HG03575 (cell line): ENCODE results near the gene SRGAP2B.
"Not testable (repeated sequence)": the region's sequence is repeated elsewhere in the genome, so short reads cannot be mapped to it uniquely, and the experiment has no call there.

Experiments
- ATAC-seq: cut with Tn5 transposase; IDR thresholded peaks from one replicate; pipeline ENCODE4 v1.9.1; 2021; ENCODE audit not compliant: unreplicated experiment, insufficient number of reproducible peaks, low FRiP score; ENCODE audit errors: extremely low read depth

SRGAP2B gene

GRCh38 chr1:145095284-145096057 lies at the start of gene SRGAP2B, which contains the start of gene FAM72D:
SRGAP2B (minus strand) TSS chr1:145095328; CDS start chr1:145092901, 2,427 bp downstream.
FAM72D (plus strand) TSS chr1:145095974; CDS start chr1:145096848, 874 bp downstream.
- peak; percentile 90 for ATAC-seq

- not testable (repeated sequence) for ATAC-seq
Observed at GRCh38 chr1:145144264-145144913, 49.3 kb upstream of the SRGAP2B start.

- not testable (repeated sequence) for ATAC-seq
Observed at GRCh38 chr1:145140549-145140948, 45.4 kb upstream of the SRGAP2B start.

- not testable (repeated sequence) for ATAC-seq
Observed at GRCh38 chr1:145134476-145134875, 39.3 kb upstream of the SRGAP2B start.

GRCh38 chr1:145128697-145129469 lies 33.8 kb upstream of the SRGAP2B start:
- ATAC-seq: not testable (repeated sequence)

- not testable (repeated sequence) for ATAC-seq
Observed at GRCh38 chr1:145127144-145127543, 32.0 kb upstream of the SRGAP2B start.

GRCh38 chr1:145125112-145125511 lies 30.0 kb upstream of the SRGAP2B start:
- ATAC-seq: not testable (repeated sequence)

GRCh38 chr1:145123992-145124641 lies 29.0 kb upstream of the SRGAP2B start:
- ATAC-seq: not testable (repeated sequence)

GRCh38 chr1:145123062-145123395 lies 27.9 kb upstream of the SRGAP2B start:
- ATAC-seq: not testable (repeated sequence)

- ATAC-seq: not testable (repeated sequence)
Observed at GRCh38 chr1:145122344-145123061, 27.4 kb upstream of the SRGAP2B start.

- ATAC-seq: not testable (repeated sequence)
Observed at GRCh38 chr1:145119842-145120241, 24.7 kb upstream of the SRGAP2B start.

GRCh38 chr1:145115587-145116493 lies 20.7 kb upstream of the SRGAP2B start:
- not testable (repeated sequence) for ATAC-seq

GRCh38 chr1:145114560-145115057 lies 19.5 kb upstream of the SRGAP2B start:
- ATAC-seq: not testable (repeated sequence)

- not testable (repeated sequence) for ATAC-seq
Observed at GRCh38 chr1:145112703-145113102, 17.6 kb upstream of the SRGAP2B start.

- ATAC-seq: not testable (repeated sequence)
Observed at GRCh38 chr1:145111674-145112073, 16.5 kb upstream of the SRGAP2B start.

- ATAC-seq: not testable (repeated sequence)
Observed at GRCh38 chr1:145103294-145103693, 8.2 kb upstream of the SRGAP2B start.

- ATAC-seq: not testable (repeated sequence)
Observed at GRCh38 chr1:145101725-145102124, 6.6 kb upstream of the SRGAP2B start.
